ENCODE measurements around the gene KCNK5. TPM values are rescaled to one million over a fixed set of nuclear protein-coding genes. Genes with fewer than 3 reads are reported as not detected.

Gene KCNK5
- total and polyA plus RNA-seq, 2 of the 8 experiments (the other 6 are each of a cell fraction or from before 2014, with no cell fraction given), result 20.9 to 44.3 TPM

DNA sequence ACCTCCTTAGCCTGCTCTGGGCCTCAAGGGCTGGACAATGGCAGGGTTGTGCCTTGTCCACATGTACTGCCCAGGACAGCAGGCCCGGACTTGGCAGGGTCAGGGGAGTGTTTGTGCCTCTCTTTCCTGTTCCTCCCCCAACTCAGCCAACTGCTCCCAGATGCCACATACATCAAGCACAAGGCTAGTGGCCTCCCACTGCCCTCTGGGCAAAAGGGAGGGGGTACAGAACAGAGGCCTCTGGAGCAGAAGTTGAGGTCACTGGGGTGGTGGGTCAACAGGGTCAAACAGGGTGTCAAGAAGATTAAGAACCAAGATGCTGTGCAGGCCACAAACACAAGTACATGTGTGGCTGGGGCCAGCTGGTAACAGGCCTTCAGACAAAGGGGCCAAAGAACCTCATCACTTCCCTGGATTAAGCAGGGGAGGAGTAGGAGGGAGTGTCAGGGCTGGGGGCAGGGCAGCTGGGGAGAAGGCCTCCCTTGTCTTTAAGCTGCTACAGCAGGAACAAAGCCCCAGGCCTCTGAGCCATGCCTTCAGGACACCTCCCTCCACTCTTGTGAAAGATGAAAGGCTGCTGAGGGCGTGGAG, 36.0 kb downstream of the KCNK5 start:
- POLR2A ChIA-PET (ENCODE audit: partially characterized antibody), result no interaction called here
- Histone ChIP-seq H3K36me3 (ENCODE audit: control insufficient read depth in 2 of 4, insufficient read depth in 4 of 4, low read length in 3 of 4) (peaks cover 24 to 54% (median 45%) of the 10 kb centered on the region in 4 experiments), H3K4ac (replicated peaks; ENCODE audit: insufficient read length, low read depth, low read length) (no peak overlapping the region), H3K18ac (ENCODE audit: extremely low read depth, low read length) (no peak overlapping the region), H3K4me1 (replicated peaks in 1 of 4; ENCODE audit: control insufficient read depth in 3 of 4, insufficient read depth in 4 of 4, low read length in 3 of 4) (no peaks in the 10 kb centered on the region; a peak in 2 of 7 replicates), H3K9ac (replicated peaks in 1 of 4; ENCODE audit: extremely low read depth in 1 of 4, low read depth in 3 of 4, low read length in 3 of 4) (0 out of 7 replicates have a peak overlapping the region, but pooled peaks of 1 of the 4 experiments have one; percentile 7), H2BK20ac (ENCODE audit: low read length) (no peak overlapping the region), H4K8ac (ENCODE audit: extremely low read depth, insufficient read depth, low read length) (no peak overlapping the region), H3K27me3 (replicated peaks in 1 of 4; ENCODE audit: control insufficient read depth in 3 of 4, extremely low read depth in 1 of 4, insufficient read depth in 3 of 4, low read length in 3 of 4) (no peaks in the 10 kb centered on the region), H2AK5ac (ENCODE audit: low read depth, low read length) (no peak overlapping the region), H2BK5ac (ENCODE audit: low read depth, low read length) (0 out of 2 replicates have a peak overlapping the region, but pooled peaks have one; percentile 21), H4K91ac (replicated peaks; ENCODE audit: insufficient read length, low read length) (no peak overlapping the region), H4K5ac (ENCODE audit: insufficient read length, low read depth, low read length) (no peak overlapping the region), H3K14ac (ENCODE audit: insufficient read length) (no peak overlapping the region), H4K20me1 (replicated peaks in 1 of 2; ENCODE audit: control insufficient read depth in 1 of 2, insufficient read depth in 2 of 2, low read length in 2 of 2) (peaks cover 20 to 35% of the 10 kb centered on the region in 2 experiments), H2BK120ac (replicated peaks; ENCODE audit: low read depth, low read length) (no peak overlapping the region), H3K23ac (ENCODE audit: insufficient read length) (no peak overlapping the region), H3K79me1 (ENCODE audit: low read depth, low read length) (peaks cover 5% of the 10 kb centered on the region; the same call in 1 of the 2 replicates), H3K23me2 (ENCODE audit: low read depth, low read length) (no peaks in the 10 kb centered on the region), H3K9me3 (ENCODE audit: insufficient read depth in 2 of 2, low read depth in 1 of 2, low read length in 1 of 2) (no peaks in the 10 kb centered on the region), H3K79me2 (ENCODE audit: control insufficient read depth in 1 of 2, insufficient read depth in 2 of 2, low read length in 2 of 2) (peaks cover 0 to 35% of the 10 kb centered on the region in 2 experiments; a peak in 2 of 4 replicates), H3K27ac (ENCODE audit: low read depth, low read length) (0 out of 2 replicates have a peak overlapping the region, but pooled peaks have one; percentile 17), H2BK12ac (ENCODE audit: low read depth, low read length) (no peak overlapping the region), H2AFZ (ENCODE audit: low read length) (no peak overlapping the region), H2BK15ac (ENCODE audit: low read length) (no peak overlapping the region), H3K4me3 (ENCODE audit: extremely low read depth in 1 of 4, insufficient read depth in 2 of 4, low read depth in 3 of 4, low read length in 4 of 4) (no peak overlapping the region), H3K4me2 (ENCODE audit: insufficient read depth in 1 of 2, low read depth in 2 of 2, low read length in 2 of 2) (no peak overlapping the region), H3K56ac (replicated peaks; ENCODE audit: insufficient read length, low read depth, low read length) (no peak overlapping the region)
- FAIRE-seq (no peak), DNase-seq (ENCODE audit: low read depth in 1 of 2, low spot score in 2 of 2) (no peak)
- 85% methylated on average over 2 of the region's 2 CpGs; no CpG with 5 or more reads in 1 of the 2 experiments for WGBS, 2 experiments (ENCODE audit: extremely low coverage in 1 of 2, insufficient coverage in 1 of 2, insufficient read length in 1 of 2, insufficient replicate concordance in 2 of 2, low coverage in 1 of 2, low lambda C conversion rate in 2 of 2, missing lambda C conversion rate in 1 of 2)
- CTCF ChIA-PET (ENCODE audit: partially characterized antibody), result interaction anchor here (13.5 to 72.8 kb wide), 4 partner anchors 7 to 103 kb away, joined by 165 to 1738 read pairs (median 836); partner anchors contain the start of genes KCNK17 and KCNK5
- TF ChIP-seq CBX8 (IDR thresholded peaks at IDR 0.05; ENCODE audit: borderline replicate concordance, low read depth, low read length) (no peak), KDM1A (IDR thresholded peaks at IDR 0.05; ENCODE audit: borderline replicate concordance, low read length) (no peak), ZNF274 (IDR thresholded peaks at IDR 0.05; ENCODE audit: borderline replicate concordance, extremely low read depth, low read length) (no peak), RBBP5 (IDR thresholded peaks at IDR 0.05; ENCODE audit: borderline replicate concordance, low read depth, low read length) (no peak), POLR2A (IDR thresholded peaks at IDR 0.05; ENCODE audit: control extremely low read depth in 1 of 2, low read depth in 2 of 2, low read length in 2 of 2) (no peak), SRF (IDR thresholded peaks at IDR 0.05; ENCODE audit: low read depth, low read length) (no peak), KDM5A (IDR thresholded peaks at IDR 0.05; ENCODE audit: low read length) (no peak), POU5F1 (IDR thresholded peaks at IDR 0.05; ENCODE audit: low read depth, low read length) (no peak), CBX5 (IDR thresholded peaks at IDR 0.05; ENCODE audit: low read depth, low read length) (no peak), TAF7 (optimal IDR thresholded peaks at IDR 0.05; ENCODE audit: borderline replicate concordance, low read depth, low read length) (no peak), ASH2L (IDR thresholded peaks at IDR 0.05; ENCODE audit: low read length) (no peak), GABPA (IDR thresholded peaks at IDR 0.05; ENCODE audit: borderline replicate concordance, insufficient read depth, low read length) (no peak), JUND (IDR thresholded peaks at IDR 0.05; ENCODE audit: low read length) (no peak), GTF2F1 (IDR thresholded peaks at IDR 0.05; ENCODE audit: borderline replicate concordance, low read depth, low read length) (no peak)
